Ectodermal cell (in vitro differentiated cells): ENCODE measurements around the gene GRAP.
"Not testable (repeated sequence)": the region's sequence is repeated elsewhere in the genome, so short reads cannot be mapped to it uniquely, and the experiment has no call there.

Source experiments
- H3K27ac ChIP-seq: 2 replicates; pipeline ENCODE4 v1.7.0; 2013; ENCODE audit warnings: mild to moderate bottlenecking, low read depth, low read length; ENCODE audit not compliant: insufficient read depth, poor library complexity, severe bottlenecking
- H3K27me3 ChIP-seq: 2 replicates; pipeline ENCODE4 v1.7.0; 2013; ENCODE audit warnings: mild to moderate bottlenecking, low read length; ENCODE audit not compliant: insufficient read depth, control insufficient read depth, poor library complexity, severe bottlenecking
- H3K36me3 ChIP-seq: one replicate; pipeline ENCODE4 v1.7.0; 2013; ENCODE audit warnings: low read length; ENCODE audit not compliant: control insufficient read depth, insufficient read depth
- H3K4me1 ChIP-seq: one replicate; pipeline ENCODE4 v1.7.0; 2013; ENCODE audit warnings: low read length; ENCODE audit not compliant: control insufficient read depth, insufficient read depth
- H3K4me3 ChIP-seq: 2 replicates; pipeline ENCODE4 v1.7.0; 2013; ENCODE audit warnings: low read depth, low read length, control low read depth; ENCODE audit not compliant: insufficient read depth
- H3K9me3 ChIP-seq: 2 replicates; pipeline ENCODE4 v1.7.0; 2013; ENCODE audit warnings: mild to moderate bottlenecking, low read length, moderate library complexity; ENCODE audit not compliant: control insufficient read depth
- WGBS, 2 experiments: methylation state at CpG; one replicate each; pipeline ENCODE4 v1.1.7; 2013; ENCODE audit warnings: missing lambda C conversion rate in 2 of 2; 5-methylcytosine and 5-hydroxymethylcytosine counted together

Gene GRAP

GRCh38 chr17:19064378-19064777 lies 17.6 kb upstream of the GRAP start:
- H3K9me3 ChIP-seq, H3K4me3 ChIP-seq, H3K27ac ChIP-seq, H3K36me3 ChIP-seq, H3K27me3 ChIP-seq, H3K4me1 ChIP-seq: not testable (repeated sequence)
- WGBS, 2 experiments: 0% methylated on average over 3 of the region's 17 CpGs; no CpG with 5 or more reads in 1 of the 2 experiments

- not testable (repeated sequence) for H3K36me3 ChIP-seq, H3K9me3 ChIP-seq, H3K27me3 ChIP-seq, H3K4me3 ChIP-seq, H3K4me1 ChIP-seq
- H3K27ac ChIP-seq: peak overlapping the region; percentile 77
- WGBS, 2 experiments: 0 to 1% methylated on average over 19 to 23 of the region's 44 CpGs
These were observed 16.7 kb upstream of the GRAP start for GRCh38 chr17:19063326-19063956.

DNA sequence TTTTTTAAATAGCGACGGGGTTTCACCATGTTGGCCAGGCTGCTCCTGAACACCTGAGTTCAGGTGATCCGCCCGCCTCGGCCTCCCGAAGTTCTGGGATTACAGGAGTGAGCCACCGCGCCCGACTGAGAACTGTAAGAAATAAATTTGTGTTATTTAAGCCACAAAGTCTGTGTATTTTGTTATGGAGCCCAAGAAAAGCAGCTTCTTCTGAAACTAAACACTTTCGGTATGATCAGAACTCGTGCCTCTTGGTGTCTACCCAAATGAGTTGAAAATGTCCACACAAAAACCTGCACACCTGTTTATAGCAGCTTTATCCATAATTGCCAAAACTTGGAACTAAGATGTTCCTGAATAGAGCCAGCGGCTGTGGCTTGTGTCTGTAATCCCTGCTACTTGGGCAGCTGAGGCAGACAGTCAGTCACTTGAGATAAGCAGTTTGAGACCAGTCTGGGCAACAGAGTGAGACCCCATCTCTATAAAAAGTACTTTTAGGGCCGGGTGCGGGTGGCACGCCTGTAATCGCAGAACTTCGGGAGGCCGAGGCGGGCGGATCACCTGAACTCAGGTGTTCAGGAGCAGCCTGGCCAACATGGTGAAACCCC lies 16.1 kb upstream of the GRAP start:
- not testable (repeated sequence) for H3K9me3 ChIP-seq
- WGBS, 2 experiments: no CpG with 5 or more reads among the region's 20 CpGs

DNA sequence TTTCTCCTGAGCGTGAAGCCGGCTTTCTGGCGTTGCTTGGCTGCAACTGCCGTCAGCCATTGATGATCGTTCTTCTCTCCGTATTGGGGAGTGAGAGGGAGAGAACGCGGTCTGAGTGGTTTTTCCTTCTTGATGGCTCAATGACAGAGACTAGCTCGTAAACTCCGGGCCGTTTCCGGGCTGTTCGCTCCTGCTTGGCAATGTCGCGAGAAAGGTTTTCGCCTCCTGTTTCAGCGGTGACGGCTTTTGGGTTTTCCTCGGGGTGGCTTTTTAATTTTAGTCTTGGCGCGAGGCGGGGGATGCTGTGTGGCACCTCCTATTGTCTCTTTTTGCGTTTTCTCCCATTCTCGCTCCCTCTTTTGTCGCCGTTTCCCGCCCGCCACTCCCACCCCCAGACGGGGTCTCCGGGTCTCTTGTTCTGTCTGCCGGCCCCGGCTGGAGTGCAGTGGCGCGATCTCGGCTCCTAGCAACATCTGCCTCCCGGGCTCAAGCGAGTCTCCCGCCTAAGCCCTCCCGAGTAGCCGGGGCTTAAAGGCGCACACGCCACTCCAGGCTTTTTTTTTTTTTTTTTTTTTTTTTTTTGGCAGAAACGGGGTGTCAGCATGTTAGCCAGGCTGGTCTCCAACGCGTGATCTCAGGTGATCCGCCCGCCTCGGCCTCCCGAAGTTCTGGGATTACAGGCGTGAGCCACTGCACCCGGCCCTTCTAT lies 15.4 kb upstream of the GRAP start:
- H3K4me1 ChIP-seq, H3K27me3 ChIP-seq, H3K36me3 ChIP-seq, H3K4me3 ChIP-seq, H3K9me3 ChIP-seq: not testable (repeated sequence)
- H3K27ac ChIP-seq: peak overlapping the region; percentile 55
- no CpG with 5 or more reads among the region's 51 CpGs for WGBS, 2 experiments

More for the DNA sequence above, 16.1 kb upstream of the GRAP start:
- not testable (repeated sequence) for H3K27ac ChIP-seq, H3K4me3 ChIP-seq, H3K36me3 ChIP-seq, H3K27me3 ChIP-seq, H3K4me1 ChIP-seq

DNA sequence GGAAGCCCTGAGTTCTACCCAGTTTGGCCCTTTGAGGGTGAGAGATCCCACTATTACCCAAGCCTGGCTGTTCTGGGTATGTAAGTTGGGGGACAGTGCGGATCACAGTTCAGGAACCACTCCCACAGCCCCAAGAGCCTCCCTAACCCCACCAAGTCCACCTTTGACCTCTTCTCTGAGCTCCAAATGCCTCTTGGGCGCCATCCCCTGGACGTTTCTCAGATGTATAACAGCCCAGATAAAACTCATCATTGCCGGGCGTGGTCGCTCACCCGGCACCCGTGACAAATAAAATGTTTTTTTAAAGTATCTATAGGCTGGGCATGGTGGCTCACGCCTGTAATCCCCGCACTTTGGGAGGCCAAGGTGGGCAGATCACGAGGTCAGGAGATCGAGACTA lies 8.7 kb upstream of the GRAP start:
- not testable (repeated sequence) for H3K27me3 ChIP-seq, H3K36me3 ChIP-seq, H3K27ac ChIP-seq, H3K4me1 ChIP-seq, H3K4me3 ChIP-seq, H3K9me3 ChIP-seq
- WGBS, 2 experiments: no CpG with 5 or more reads among the region's 12 CpGs

DNA sequence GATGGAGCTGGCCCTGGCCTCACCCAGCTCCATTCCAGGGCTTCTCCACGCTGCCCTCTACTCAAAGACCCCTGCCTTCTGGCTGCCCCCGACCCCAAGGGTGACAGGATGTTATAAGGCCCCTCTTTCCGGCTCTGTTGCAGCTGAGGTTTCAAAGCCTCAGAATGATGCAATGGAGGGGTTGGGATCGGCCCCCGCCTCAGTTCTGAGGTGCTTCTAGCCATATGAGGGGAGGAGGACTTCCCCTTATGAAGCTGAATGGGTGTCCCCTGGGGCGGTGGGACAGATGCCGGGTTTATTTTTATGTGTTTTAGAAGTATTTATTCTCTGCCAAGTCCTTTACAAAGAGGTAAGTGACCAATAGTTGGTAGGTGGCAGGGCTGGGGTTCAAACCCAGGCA lies 2.1 kb upstream of the GRAP start:
- H3K9me3 ChIP-seq, H3K4me3 ChIP-seq, H3K4me1 ChIP-seq, H3K27ac ChIP-seq, H3K27me3 ChIP-seq, H3K36me3 ChIP-seq: not testable (repeated sequence)
- no CpG with 5 or more reads among the region's 7 CpGs for WGBS, 2 experiments

DNA sequence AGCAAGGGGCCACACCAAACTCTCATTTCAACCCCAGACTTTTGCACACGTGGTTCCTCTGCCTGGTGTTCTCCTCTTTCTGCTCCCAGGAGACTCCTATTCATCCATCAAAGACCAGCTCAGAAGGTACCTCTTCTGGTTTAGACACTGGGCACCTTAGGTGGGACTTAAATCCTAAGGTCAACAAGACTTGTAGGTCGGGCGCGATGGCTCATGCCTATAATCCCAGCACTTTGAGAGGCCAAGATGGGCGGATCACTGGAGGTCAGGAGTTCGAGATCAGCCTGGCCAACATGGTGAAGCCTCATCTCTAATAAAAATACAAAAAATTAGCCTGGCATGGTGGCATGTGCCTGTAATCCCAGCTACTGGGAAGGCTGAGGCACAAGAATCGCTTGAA lies 753 bp upstream of the GRAP start:
- not testable (repeated sequence) for H3K4me3 ChIP-seq, H3K4me1 ChIP-seq, H3K27me3 ChIP-seq, H3K9me3 ChIP-seq, H3K27ac ChIP-seq, H3K36me3 ChIP-seq
- 89 to 94% methylated on average over 3 of the region's 7 CpGs for WGBS, 2 experiments

GRCh38 chr17:19044643-19045042 lies 2.1 kb downstream of the GRAP start:
- no CpG with 5 or more reads among the region's 9 CpGs for WGBS, 2 experiments

DNA sequence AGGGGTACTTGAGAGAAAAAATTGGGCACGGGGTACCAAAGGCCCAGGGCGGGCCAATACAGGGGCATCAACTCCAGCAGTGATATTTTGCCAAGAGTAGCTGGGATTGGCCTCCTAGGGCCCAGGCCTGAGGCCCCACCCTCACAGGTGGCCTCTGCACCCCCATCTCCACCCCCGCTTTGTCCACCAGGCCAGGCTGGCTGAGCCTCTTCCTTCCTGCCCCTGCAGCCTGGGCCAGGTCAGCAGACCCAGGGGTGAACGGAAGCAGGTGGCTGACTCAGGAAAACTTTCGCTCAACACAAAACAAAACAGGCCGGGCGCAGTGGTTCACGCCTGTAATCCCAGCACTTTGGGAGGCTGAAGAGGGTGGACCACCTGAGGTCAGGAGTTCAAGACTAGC lies 3.7 kb downstream of the GRAP start:
- H3K4me1 ChIP-seq, H3K36me3 ChIP-seq: not testable (repeated sequence)
- no CpG with 5 or more reads among the region's 8 CpGs for WGBS, 2 experiments

More at GRCh38 chr17:19044643-19045042, 2.1 kb downstream of the GRAP start:
- not testable (repeated sequence) for H3K27ac ChIP-seq, H3K9me3 ChIP-seq, H3K4me1 ChIP-seq, H3K36me3 ChIP-seq, H3K27me3 ChIP-seq, H3K4me3 ChIP-seq

DNA sequence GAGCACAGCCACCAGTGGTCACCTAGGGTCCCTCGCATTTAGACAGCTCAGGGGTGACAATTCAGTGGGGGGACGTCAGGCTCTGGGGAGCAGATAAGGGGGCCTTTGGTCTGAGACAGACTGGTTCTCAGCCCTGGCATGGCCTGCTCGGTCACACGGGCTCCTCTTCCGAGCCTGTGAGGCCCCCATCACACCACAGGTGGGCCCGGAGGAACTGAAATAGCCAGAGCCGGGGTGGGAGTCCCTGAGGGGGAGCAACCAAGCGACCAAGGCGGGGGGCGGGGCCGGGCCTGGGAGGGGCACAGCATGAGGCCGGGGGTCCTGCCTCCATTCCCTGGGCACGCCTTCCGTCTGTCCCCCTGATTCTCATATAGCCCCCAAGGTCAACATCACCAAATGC lies 4.4 kb downstream of the GRAP start:
- H3K36me3 ChIP-seq, H3K4me3 ChIP-seq, H3K4me1 ChIP-seq, H3K27me3 ChIP-seq, H3K9me3 ChIP-seq, H3K27ac ChIP-seq: not testable (repeated sequence)
- no CpG with 5 or more reads among the region's 14 CpGs for WGBS, 2 experiments

More for the DNA sequence above, 3.7 kb downstream of the GRAP start:
- not testable (repeated sequence) for H3K27me3 ChIP-seq, H3K4me3 ChIP-seq, H3K27ac ChIP-seq, H3K9me3 ChIP-seq
